ENCODE data around the gene AMPD2.

DNA sequence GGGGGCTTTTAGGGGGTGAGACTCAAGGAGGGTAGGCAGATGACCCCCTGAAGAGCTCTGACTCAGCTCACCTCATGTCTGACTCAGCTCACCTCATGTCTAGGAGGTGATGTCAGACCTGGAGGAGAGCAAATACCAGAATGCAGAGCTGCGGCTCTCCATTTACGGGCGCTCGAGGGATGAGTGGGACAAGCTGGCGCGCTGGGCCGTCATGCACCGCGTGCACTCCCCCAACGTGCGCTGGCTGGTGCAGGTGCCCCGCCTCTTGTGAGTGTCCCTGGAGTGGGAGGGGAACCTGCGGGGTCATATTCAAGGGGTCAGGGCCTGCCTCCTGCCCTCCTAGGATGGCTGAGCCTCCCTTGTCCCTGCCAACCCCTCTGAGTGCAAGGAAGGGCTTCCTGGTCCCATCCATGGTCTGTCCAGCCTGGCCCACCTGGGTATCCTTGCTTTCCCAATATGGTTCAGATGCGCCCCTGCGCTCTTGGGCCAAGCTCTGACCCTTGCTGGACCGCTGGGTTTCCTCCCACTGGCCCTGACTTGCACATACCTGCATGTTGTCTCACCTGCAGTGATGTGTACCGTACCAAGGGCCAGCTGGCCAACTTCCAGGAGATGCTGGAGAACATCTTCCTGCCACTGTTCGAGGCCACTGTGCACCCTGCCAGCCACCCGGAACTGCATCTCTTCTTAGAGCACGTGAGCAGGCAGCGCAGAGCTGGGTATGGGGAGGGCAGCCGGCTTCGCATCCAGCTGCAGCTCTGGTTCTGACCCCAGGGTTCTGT lies 9.1 kb downstream of the AMPD2 start:
- TF ChIP-seq, protein P1, sequence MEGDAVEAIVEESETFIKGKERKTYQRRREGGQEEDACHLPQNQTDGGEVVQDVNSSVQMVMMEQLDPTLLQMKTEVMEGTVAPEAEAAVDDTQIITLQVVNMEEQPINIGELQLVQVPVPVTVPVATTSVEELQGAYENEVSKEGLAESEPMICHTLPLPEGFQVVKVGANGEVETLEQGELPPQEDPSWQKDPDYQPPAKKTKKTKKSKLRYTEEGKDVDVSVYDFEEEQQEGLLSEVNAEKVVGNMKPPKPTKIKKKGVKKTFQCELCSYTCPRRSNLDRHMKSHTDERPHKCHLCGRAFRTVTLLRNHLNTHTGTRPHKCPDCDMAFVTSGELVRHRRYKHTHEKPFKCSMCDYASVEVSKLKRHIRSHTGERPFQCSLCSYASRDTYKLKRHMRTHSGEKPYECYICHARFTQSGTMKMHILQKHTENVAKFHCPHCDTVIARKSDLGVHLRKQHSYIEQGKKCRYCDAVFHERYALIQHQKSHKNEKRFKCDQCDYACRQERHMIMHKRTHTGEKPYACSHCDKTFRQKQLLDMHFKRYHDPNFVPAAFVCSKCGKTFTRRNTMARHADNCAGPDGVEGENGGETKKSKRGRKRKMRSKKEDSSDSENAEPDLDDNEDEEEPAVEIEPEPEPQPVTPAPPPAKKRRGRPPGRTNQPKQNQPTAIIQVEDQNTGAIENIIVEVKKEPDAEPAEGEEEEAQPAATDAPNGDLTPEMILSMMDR (IDR thresholded peaks at IDR 0.05): no peak
- no peak for TF ChIP-seq POLR2A (IDR thresholded peaks at IDR 0.05)
